ENCODE measurements around the gene ACADVL. TPM values are rescaled to one million over a fixed set of nuclear protein-coding genes. Genes with fewer than 3 reads are reported as not detected.
"Not testable (repeated sequence)": the region's sequence is repeated elsewhere in the genome, so short reads cannot be mapped to it uniquely, and the experiment has no call there.

ACADVL gene
- total RNA-seq, 1 donor from 2014 or later: 215 TPM

DNA sequence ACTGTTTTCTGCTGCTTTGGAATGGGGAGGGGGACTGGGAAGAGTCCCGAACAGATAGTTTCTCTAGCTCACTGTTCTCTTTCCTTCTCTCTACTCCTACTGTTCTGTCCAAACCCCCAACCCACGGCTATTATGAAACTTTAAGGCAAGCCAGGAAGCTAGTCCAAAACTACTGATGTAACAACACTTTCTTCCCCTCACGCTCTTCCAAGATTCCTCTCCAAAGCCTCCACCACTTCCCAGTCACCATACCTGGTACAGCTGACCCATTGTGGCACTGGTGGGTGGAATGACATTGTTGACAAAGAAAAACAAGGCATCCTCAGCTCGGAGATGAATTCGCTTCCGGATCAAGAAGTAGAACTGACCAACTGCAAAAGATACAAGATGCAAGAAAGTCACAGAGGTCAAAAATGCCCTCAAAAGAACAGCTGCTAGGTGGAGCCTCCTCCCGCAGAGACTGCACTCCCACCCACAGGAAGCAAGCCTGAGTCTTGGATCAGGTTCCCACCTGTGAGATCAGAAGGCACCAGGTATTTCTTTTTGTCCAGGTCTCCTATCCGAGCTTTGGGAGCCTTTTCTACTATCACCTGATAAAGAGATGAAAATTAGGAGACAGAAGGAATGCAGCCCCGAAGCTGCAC lies 21.5 kb downstream of the ACADVL start:
- TF ChIP-seq, protein P1, sequence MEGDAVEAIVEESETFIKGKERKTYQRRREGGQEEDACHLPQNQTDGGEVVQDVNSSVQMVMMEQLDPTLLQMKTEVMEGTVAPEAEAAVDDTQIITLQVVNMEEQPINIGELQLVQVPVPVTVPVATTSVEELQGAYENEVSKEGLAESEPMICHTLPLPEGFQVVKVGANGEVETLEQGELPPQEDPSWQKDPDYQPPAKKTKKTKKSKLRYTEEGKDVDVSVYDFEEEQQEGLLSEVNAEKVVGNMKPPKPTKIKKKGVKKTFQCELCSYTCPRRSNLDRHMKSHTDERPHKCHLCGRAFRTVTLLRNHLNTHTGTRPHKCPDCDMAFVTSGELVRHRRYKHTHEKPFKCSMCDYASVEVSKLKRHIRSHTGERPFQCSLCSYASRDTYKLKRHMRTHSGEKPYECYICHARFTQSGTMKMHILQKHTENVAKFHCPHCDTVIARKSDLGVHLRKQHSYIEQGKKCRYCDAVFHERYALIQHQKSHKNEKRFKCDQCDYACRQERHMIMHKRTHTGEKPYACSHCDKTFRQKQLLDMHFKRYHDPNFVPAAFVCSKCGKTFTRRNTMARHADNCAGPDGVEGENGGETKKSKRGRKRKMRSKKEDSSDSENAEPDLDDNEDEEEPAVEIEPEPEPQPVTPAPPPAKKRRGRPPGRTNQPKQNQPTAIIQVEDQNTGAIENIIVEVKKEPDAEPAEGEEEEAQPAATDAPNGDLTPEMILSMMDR (conservative IDR thresholded peaks at IDR 0.05): no peak
- Mint-ChIP-seq H3K4me1 (peaks cover 47% of the 10 kb centered on the region), H3K27ac (ENCODE audit: unreplicated experiment) (peak overlapping the region; percentile 99), H3K36me3 (ENCODE audit: low read depth) (peaks cover 26% of the 10 kb centered on the region), H3K27me3 (ENCODE audit: low read depth) (peaks cover 19% of the 10 kb centered on the region), H3K4me3 (peak overlapping the region; percentile 94), H3K9me3 (no peaks in the 10 kb centered on the region)
- DNase-seq (ENCODE audit: low read depth, low spot score): no peak

DNA sequence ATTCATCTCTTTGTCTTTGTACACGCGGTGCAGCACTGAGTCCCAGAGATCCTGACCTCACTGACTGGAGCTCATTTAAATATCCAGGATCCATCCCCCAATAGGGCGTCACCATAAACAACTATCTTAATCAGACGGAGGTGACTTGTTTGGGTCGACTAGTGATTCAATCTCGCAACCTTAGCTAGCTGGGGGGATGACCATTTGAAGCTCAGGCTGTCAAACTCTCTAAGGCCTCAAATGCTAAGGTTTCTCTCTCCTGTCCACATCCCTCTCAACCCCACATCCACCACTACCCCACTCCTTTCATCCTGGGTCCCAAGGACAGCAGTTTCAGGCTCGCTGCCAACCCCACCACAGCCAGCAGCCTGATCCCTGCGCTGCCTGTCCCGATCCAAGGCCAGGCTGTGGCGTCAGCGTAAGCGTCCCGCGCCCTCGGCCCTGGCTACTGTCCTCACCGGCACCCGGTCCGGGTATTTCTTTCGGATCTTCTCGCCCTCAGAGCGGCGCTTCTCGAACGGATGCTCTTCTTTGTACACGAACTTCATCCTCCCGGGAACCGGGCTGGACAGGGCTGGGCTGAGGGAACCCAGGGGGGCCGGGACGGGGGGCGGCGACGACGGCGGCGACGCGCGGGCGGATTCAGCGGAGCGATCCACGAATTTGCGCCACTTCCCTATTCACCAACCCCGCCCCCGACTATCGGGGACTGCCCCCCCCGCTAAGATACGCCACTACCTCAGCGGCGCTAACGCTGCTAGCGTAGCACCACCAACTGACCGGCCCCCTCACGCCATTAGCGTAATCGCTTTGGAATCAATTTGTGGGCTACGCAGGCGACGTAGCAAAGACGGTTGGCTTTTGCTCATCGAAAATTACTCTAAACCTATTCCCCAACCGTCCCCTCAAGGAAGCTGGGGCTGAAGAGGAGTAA lies 22.3 kb downstream of the ACADVL start, which contains the start of gene GABARAP:
Gene GABARAP, minus strand, starts transcription at position 667 of the 934 bp plus-strand sequence. Its CDS starts 119 bp downstream, at position 548.
- Mint-ChIP-seq H3K36me3 (ENCODE audit: low read depth) (peaks cover 28% of the 10 kb centered on the region), H3K4me3 (peak within 1 kb of the TSS; percentile 94), H3K4me1 (peaks cover 42% of the 10 kb centered on the region), H3K27ac (ENCODE audit: unreplicated experiment) (peak within 1 kb of the TSS; percentile 99), H3K9me3 (no peaks in the 10 kb centered on the region), H3K27me3 (ENCODE audit: low read depth) (peaks cover 19% of the 10 kb centered on the region)
- TF ChIP-seq, protein P1 (conservative IDR thresholded peaks at IDR 0.05): no peak
- peak; percentile 98 for DNase-seq (ENCODE audit: low read depth, low spot score)

DNA sequence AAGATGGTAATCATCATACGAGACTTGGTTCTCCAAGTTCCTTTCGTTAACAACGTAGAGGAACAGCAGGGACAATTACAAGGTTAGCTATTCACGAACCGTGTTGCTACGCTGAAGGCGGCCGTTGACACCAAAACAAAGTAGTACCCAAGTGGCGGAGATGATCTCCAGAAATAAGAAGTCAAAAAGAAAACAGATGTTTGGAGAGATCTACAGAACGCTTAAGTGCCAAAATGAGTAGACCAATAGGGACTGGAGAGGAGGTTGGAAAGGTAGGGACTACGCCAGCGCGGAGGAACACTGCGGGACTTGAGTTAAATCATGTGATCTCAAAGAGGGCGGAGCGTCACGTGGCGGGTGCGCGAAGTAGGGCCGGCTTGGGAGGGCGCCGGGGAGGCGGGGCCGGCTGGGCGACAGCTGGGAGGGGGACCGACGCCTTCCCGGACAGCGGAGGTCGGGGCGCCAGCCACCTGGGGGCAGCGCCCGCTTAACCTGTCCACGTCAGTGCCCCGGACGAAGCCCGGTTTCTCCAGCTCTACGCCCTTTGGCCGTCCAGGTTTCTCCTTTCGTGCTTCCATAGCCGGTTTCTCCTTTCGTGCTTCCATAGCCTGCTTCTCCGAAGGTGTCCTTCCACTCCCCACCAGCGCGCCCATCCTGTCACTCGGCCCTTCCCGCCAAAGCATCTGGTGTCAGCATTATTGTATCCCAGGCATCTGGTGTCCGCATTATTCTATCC lies 23.1 kb downstream of the ACADVL start:
- DNase-seq (ENCODE audit: low read depth, low spot score): peak; percentile 93

DNA sequence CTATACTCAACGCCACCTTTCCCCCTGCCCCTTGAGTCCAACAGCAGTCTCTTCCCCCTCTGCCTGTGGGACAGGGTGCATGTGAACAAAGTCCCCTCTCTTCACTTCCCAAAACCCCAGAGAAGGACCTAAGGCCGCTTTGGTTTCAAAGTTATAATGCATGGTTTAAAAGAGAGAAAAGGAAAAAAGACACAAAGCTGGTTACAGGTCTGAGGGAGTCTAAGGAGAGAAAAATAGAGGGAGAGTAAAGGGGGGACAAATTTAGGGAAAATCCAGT lies 23.7 kb downstream of the ACADVL start:
- TF ChIP-seq, protein P1 (conservative IDR thresholded peaks at IDR 0.05): no peak
- peaks cover 19% of the 10 kb centered on the region for H3K27me3 Mint-ChIP-seq (ENCODE audit: low read depth)
- peak overlapping the region; percentile 94 for H3K4me3 Mint-ChIP-seq
- peaks cover 24% of the 10 kb centered on the region for H3K36me3 Mint-ChIP-seq (ENCODE audit: low read depth)
- peaks cover 37% of the 10 kb centered on the region for H3K4me1 Mint-ChIP-seq
- H3K9me3 Mint-ChIP-seq: no peaks in the 10 kb centered on the region
- no peak for DNase-seq (ENCODE audit: low read depth, low spot score)
- H3K27ac Mint-ChIP-seq (ENCODE audit: unreplicated experiment): peak overlapping the region; percentile 76

More for the DNA sequence above, 23.1 kb downstream of the ACADVL start:
- peaks cover 19% of the 10 kb centered on the region for H3K27me3 Mint-ChIP-seq (ENCODE audit: low read depth)
- H3K36me3 Mint-ChIP-seq (ENCODE audit: low read depth): peaks cover 24% of the 10 kb centered on the region
- TF ChIP-seq, protein P1 (conservative IDR thresholded peaks at IDR 0.05): no peak
- H3K9me3 Mint-ChIP-seq: no peaks in the 10 kb centered on the region
- H3K4me3 Mint-ChIP-seq: peak overlapping the region; percentile 94
- H3K27ac Mint-ChIP-seq (ENCODE audit: unreplicated experiment): peak overlapping the region; percentile 99
- H3K4me1 Mint-ChIP-seq: peaks cover 37% of the 10 kb centered on the region

DNA sequence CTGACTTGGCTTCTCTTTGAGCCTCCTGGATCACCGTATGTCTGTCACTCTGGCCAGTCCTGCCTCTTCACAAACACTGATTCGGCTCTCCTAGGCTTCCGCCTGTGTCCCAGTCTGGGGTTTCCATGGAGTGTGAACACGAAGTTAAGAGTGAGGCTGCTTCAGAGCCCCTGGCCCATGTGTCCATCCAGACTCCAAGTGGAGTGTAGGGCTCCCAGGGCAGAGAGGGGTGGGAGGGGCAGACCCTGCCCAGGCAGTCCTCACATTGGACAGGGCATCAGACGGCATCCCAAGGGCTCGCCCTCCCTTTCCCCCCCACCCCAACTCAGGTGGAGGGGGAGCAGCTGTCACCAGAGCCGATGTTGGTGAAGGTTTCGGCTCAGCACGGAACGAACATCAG lies 24.1 kb downstream of the ACADVL start:
- Mint-ChIP-seq H3K4me3 (peak overlapping the region; percentile 94), H3K4me1 (peaks cover 41% of the 10 kb centered on the region), H3K27me3 (ENCODE audit: low read depth) (peaks cover 19% of the 10 kb centered on the region), H3K36me3 (ENCODE audit: low read depth) (peaks cover 24% of the 10 kb centered on the region)
- not testable (repeated sequence) for DNase-seq (ENCODE audit: low read depth, low spot score); H3K27ac Mint-ChIP-seq (ENCODE audit: unreplicated experiment); H3K9me3 Mint-ChIP-seq

Measured in neural crest cell (in vitro differentiated cells).